NCI-H2196 (cell line): ENCODE results near the gene TMEM254.
"Not testable (repeated sequence)": the region's sequence is repeated elsewhere in the genome, so short reads cannot be mapped to it uniquely, and the experiment has no call there.

ENCODE experiments used
- DNase-seq: peaks from one replicate; lab custom pipeline; 2025; ENCODE audit not compliant: unreplicated experiment; lab: John Stamatoyannopoulos, UW

The TMEM254 gene

GRCh38 chr10:80078448-80079311 is at the start of gene TMEM254:
Gene TMEM254 (plus strand): TSS chr10:80078665. CDS start chr10:80078700, 35 bp downstream.
- peak; percentile 68 for DNase-seq

GRCh38 chr10:80029205-80029604 is 49.3 kb upstream of the TMEM254 start:
- DNase-seq: peak; percentile 7

- not testable (repeated sequence) for DNase-seq
These were observed 48.6 kb upstream of the TMEM254 start for GRCh38 chr10:80029865-80030264.

GRCh38 chr10:80032503-80032902 is 46.0 kb upstream of the TMEM254 start:
- DNase-seq: no peak

- not testable (repeated sequence) for DNase-seq
These were observed 43.7 kb upstream of the TMEM254 start for GRCh38 chr10:80034766-80035165.

- DNase-seq: not testable (repeated sequence)
These were observed 43.0 kb upstream of the TMEM254 start for GRCh38 chr10:80035430-80035829.

GRCh38 chr10:80036921-80037500 is 41.5 kb upstream of the TMEM254 start:
- not testable (repeated sequence) for DNase-seq

GRCh38 chr10:80038226-80038625 is 40.2 kb upstream of the TMEM254 start:
- not testable (repeated sequence) for DNase-seq

GRCh38 chr10:80041162-80041561 is 37.3 kb upstream of the TMEM254 start:
- DNase-seq: no peak

- not testable (repeated sequence) for DNase-seq
These were observed 33.5 kb upstream of the TMEM254 start for GRCh38 chr10:80044935-80045334.

GRCh38 chr10:80046629-80047441 is 31.6 kb upstream of the TMEM254 start:
- DNase-seq: peak; percentile 62

- DNase-seq: no peak
These were observed 27.7 kb upstream of the TMEM254 start for GRCh38 chr10:80050752-80051151.

GRCh38 chr10:80051993-80052392 is 26.5 kb upstream of the TMEM254 start:
- no peak for DNase-seq

- DNase-seq: no peak
These were observed 22.7 kb upstream of the TMEM254 start for GRCh38 chr10:80055760-80056159.

- no peak for DNase-seq
These were observed 21.3 kb upstream of the TMEM254 start for GRCh38 chr10:80057171-80057570.

GRCh38 chr10:80064120-80064886 is 14.2 kb upstream of the TMEM254 start:
- DNase-seq: no peak

GRCh38 chr10:80066809-80067208 is 11.7 kb upstream of the TMEM254 start:
- no peak for DNase-seq

GRCh38 chr10:80067821-80068220 is 10.6 kb upstream of the TMEM254 start:
- DNase-seq: not testable (repeated sequence)

GRCh38 chr10:80068270-80068669 is 10.2 kb upstream of the TMEM254 start:
- DNase-seq: no peak

GRCh38 chr10:80070057-80070456 is 8.4 kb upstream of the TMEM254 start:
- peak; percentile 21 for DNase-seq

- no peak for DNase-seq
These were observed 5.9 kb upstream of the TMEM254 start for GRCh38 chr10:80072584-80072983.
